ENCODE data around the gene CNTFR. TPM values are rescaled to one million over a fixed set of nuclear protein-coding genes. Genes with fewer than 3 reads are reported as not detected.

Gene CNTFR
- polyA plus RNA-seq, 1 donor (not counting 4 experiments of a cell fraction or from before 2014, with no cell fraction given) = 0.42 TPM

GRCh38 chr9:34591917-34592866 lies 2.7 kb upstream of the CNTFR start:
- H3K9me1 ChIP-seq (ENCODE audit: control insufficient read depth, extremely low read depth, insufficient read depth, low read length) = no peaks in the 10 kb centered on the region
- H3K4me1 ChIP-seq (ENCODE audit: control insufficient read depth, extremely low read depth, insufficient read depth, low read length) = peaks cover 8% of the 10 kb centered on the region
- H4K20me1 ChIP-seq (ENCODE audit: control insufficient read depth, extremely low read depth, insufficient read depth, low read length) = no peaks in the 10 kb centered on the region
- no peak overlapping the region for H3K27ac ChIP-seq (ENCODE audit: control insufficient read depth, insufficient read depth, low read length)
- H3K79me2 ChIP-seq (ENCODE audit: control insufficient read depth, insufficient read depth, low read length) = no peaks in the 10 kb centered on the region
- no peak for TF ChIP-seq CTCF (optimal IDR thresholded peaks at IDR 0.05 in 1 of 3, IDR thresholded peaks at IDR 0.05 in 1 of 3, conservative IDR thresholded peaks at IDR 0.05 in 1 of 3; ENCODE audit: extremely low read depth in 1 of 3, insufficient read depth in 2 of 3, low read length in 3 of 3)
- peak; percentile 42 for TF ChIP-seq EZH2 (IDR thresholded peaks at IDR 0.05; ENCODE audit: low read length)
- peak; percentile 34 for FAIRE-seq
- no peak overlapping the region for H2AFZ ChIP-seq (ENCODE audit: control insufficient read depth, low read length)
- no peaks in the 10 kb centered on the region for H3K9me3 ChIP-seq (ENCODE audit: control insufficient read depth, low read depth, low read length)
- H3K9ac ChIP-seq (ENCODE audit: control insufficient read depth, extremely low read depth, insufficient read depth, low read length) = no peak overlapping the region
- H3K4me3 ChIP-seq (ENCODE audit: control insufficient read depth in 2 of 3, extremely low read depth in 1 of 3, insufficient read depth in 2 of 3, low read depth in 1 of 3, low read length in 3 of 3) = peak overlapping the region in 1 of 3 experiments; percentile 24
- H3K4me2 ChIP-seq (ENCODE audit: control insufficient read depth, extremely low read depth, insufficient read depth, low read depth, low read length) = peak overlapping the region; percentile 58
- no peak for DNase-seq (ENCODE audit: low read depth, low spot score)
- peaks cover 56% of the 10 kb centered on the region for H3K27me3 ChIP-seq (ENCODE audit: control insufficient read depth, extremely low read depth, insufficient read depth, low read length)
- dilution Hi-C loops (cut with MboI; ENCODE audit: extremely low pct_ligation_motif_present, low sequenced_read_pairs) = no loop called here
- no peaks in the 10 kb centered on the region for H3K36me3 ChIP-seq (ENCODE audit: control insufficient read depth in 2 of 2, extremely low read depth in 1 of 2, insufficient read depth in 2 of 2, low read length in 2 of 2)

- Histone ChIP-seq H3K9ac (ENCODE audit: control insufficient read depth, extremely low read depth, insufficient read depth, low read length) (no peak overlapping the region), H3K4me2 (ENCODE audit: control insufficient read depth, extremely low read depth, insufficient read depth, low read depth, low read length) (peak overlapping the region; percentile 58), H4K20me1 (ENCODE audit: control insufficient read depth, extremely low read depth, insufficient read depth, low read length) (no peaks in the 10 kb centered on the region), H3K27me3 (ENCODE audit: control insufficient read depth, extremely low read depth, insufficient read depth, low read length) (peaks cover 64% of the 10 kb centered on the region), H3K4me1 (ENCODE audit: control insufficient read depth, extremely low read depth, insufficient read depth, low read length) (peaks cover 8% of the 10 kb centered on the region), H3K9me1 (ENCODE audit: control insufficient read depth, extremely low read depth, insufficient read depth, low read length) (no peaks in the 10 kb centered on the region), H3K4me3 (ENCODE audit: control insufficient read depth in 2 of 3, extremely low read depth in 1 of 3, insufficient read depth in 2 of 3, low read depth in 1 of 3, low read length in 3 of 3) (peak overlapping the region in 2 of 3 experiments; percentile 14 to 50), H3K36me3 (ENCODE audit: control insufficient read depth in 2 of 2, extremely low read depth in 1 of 2, insufficient read depth in 2 of 2, low read length in 2 of 2) (no peaks in the 10 kb centered on the region), H3K79me2 (ENCODE audit: control insufficient read depth, insufficient read depth, low read length) (no peaks in the 10 kb centered on the region), H3K9me3 (ENCODE audit: control insufficient read depth, low read depth, low read length) (no peaks in the 10 kb centered on the region), H2AFZ (ENCODE audit: control insufficient read depth, low read length) (peak overlapping the region; percentile 36), H3K27ac (ENCODE audit: control insufficient read depth, insufficient read depth, low read length) (no peak overlapping the region)
- FAIRE-seq (peak; percentile 48), DNase-seq (ENCODE audit: low read depth, low spot score) (no peak)
- TF ChIP-seq CTCF (optimal IDR thresholded peaks at IDR 0.05 in 1 of 3, IDR thresholded peaks at IDR 0.05 in 1 of 3, conservative IDR thresholded peaks at IDR 0.05 in 1 of 3; ENCODE audit: extremely low read depth in 1 of 3, insufficient read depth in 2 of 3, low read length in 3 of 3) (peak; percentile 73 to 99 (median 98)), EZH2 (IDR thresholded peaks at IDR 0.05; ENCODE audit: low read length) (peak; percentile 55)
- dilution Hi-C loops (cut with MboI; ENCODE audit: extremely low pct_ligation_motif_present, low sequenced_read_pairs) = no loop called here
Observed at GRCh38 chr9:34591248-34591916, 1.9 kb upstream of the CNTFR start.
